HepG2 (cell line): ENCODE results near the gene ABHD13. TPM values are rescaled to one million over a fixed set of nuclear protein-coding genes. Genes with fewer than 3 reads are reported as not detected.
A peak's percentile ranks its signal among the peaks of the same experiment; 100 is the strongest.

ENCODE experiments used
- ATAC-seq: fragments of 200-7000 bp; cut with Tn5 transposase; 3 replicates; pipeline ENCODE4 v1.9.1; 2020; ENCODE audit warnings: mild to moderate bottlenecking, moderate library complexity
- BruUV-seq: library from RNA; stranded (reverse); fragments of 400-500 nt; replicated peaks from 2 replicates; lab custom pipeline; 2021; lab: Mats Ljungman, UMichigan
- CTCF ChIA-PET: fragments of 300-600 bp; formaldehyde crosslinking; extraction: SDS; loops from one replicate; lab custom pipeline; 2021; ENCODE audit warnings: low total read pairs, inconsistent platforms, low intra/inter-chr PET ratio; lab: Yijun Ruan, JAX
- POLR2A ChIA-PET: fragments of 350-600 bp; sonication (Branson Sonifier 250); formaldehyde crosslinking; loops from one replicate; lab custom pipeline; 2020; ENCODE audit warnings: antibody characterized with exemption, inconsistent platforms; lab: Yijun Ruan, JAX
- DNase-seq: peaks from one replicate; pipeline ENCODE4 v3.0.0-alpha.2; 2015; ENCODE audit warnings: low spot score
- FAIRE-seq: peaks from 3 replicates; lab custom pipeline; 2011; peaks lifted over from hg19 to GRCh38; lab: Jason Lieb, UNC
- H2AFZ ChIP-seq: one replicate; pipeline ENCODE4 v1.6.1; 2011; ENCODE audit warnings: low read length, inconsistent platforms
- H3K27ac ChIP-seq: fragments of 300-600 bp; 3 replicates; pipeline ENCODE4 v1.8.0; 2011; ENCODE audit warnings: mixed run types, mild to moderate bottlenecking, mixed read lengths, low read length, inconsistent platforms; ENCODE audit not compliant: insufficient read depth; ENCODE audit errors: extremely low read length
- H3K27me3 ChIP-seq, 2 experiments: fragments of 200-600 bp in 1 of 2; 2 replicates in 1 of 2; 3 replicates in 1 of 2; pipeline versions ENCODE4 v1.6.0 to v1.8.0; 2011; ENCODE audit warnings: low read length in 2 of 2, mild to moderate bottlenecking in 2 of 2, moderate library complexity in 2 of 2, inconsistent platforms in 1 of 2; ENCODE audit not compliant: insufficient read depth in 2 of 2, control insufficient read depth in 1 of 2
- H3K36me3 ChIP-seq, 2 experiments: fragments of 200-600 bp in 1 of 2; replicated peaks in 1 of 2; 2 replicates in 1 of 2; 3 replicates in 1 of 2; pipeline versions ENCODE4 v1.5.1 to v1.8.0; 2011; ENCODE audit warnings: low read length in 2 of 2, inconsistent platforms in 1 of 2; ENCODE audit not compliant: insufficient read depth in 2 of 2, control insufficient read depth in 1 of 2
- H3K4me1 ChIP-seq: 2 replicates; pipeline ENCODE4 v1.5.1; 2012; ENCODE audit warnings: low read length, inconsistent platforms; ENCODE audit not compliant: insufficient read depth
- H3K4me2 ChIP-seq: 2 replicates; pipeline ENCODE4 v1.6.0; 2011; ENCODE audit warnings: low read depth, low read length, inconsistent platforms
- H3K4me3 ChIP-seq, 3 experiments: fragments of 200-600 bp in 1 of 3; sonication (generic), shearing (Covaris generic) in 1 of 3; replicated peaks in 1 of 3; 2 replicates each; pipeline ENCODE4 v1.5.1; 2011 to 2016; ENCODE audit warnings: low read length in 3 of 3, inconsistent platforms in 2 of 3, low read depth in 2 of 3, mild to moderate bottlenecking in 2 of 3, control low read depth in 1 of 3, mixed read lengths in 1 of 3; ENCODE audit not compliant: insufficient read depth in 1 of 3
- H3K79me2 ChIP-seq: one replicate; pipeline ENCODE4 v1.6.1; 2011; ENCODE audit warnings: low read length, inconsistent platforms; ENCODE audit not compliant: insufficient read depth
- H3K9ac ChIP-seq: 2 replicates; pipeline ENCODE4 v1.6.0; 2011; ENCODE audit warnings: mild to moderate bottlenecking, low read depth, low read length, inconsistent platforms; ENCODE audit not compliant: insufficient read depth
- H3K9me3 ChIP-seq: 2 replicates; pipeline ENCODE4 v1.5.1; 2012; ENCODE audit warnings: mild to moderate bottlenecking, low read length
- H4K20me1 ChIP-seq: 2 replicates; pipeline ENCODE4 v1.6.0; 2011; ENCODE audit warnings: inconsistent platforms, mild to moderate bottlenecking, low read length, moderate library complexity; ENCODE audit not compliant: insufficient read depth
- HNRNPK ChIP-seq: fragments of 200-400 bp; formaldehyde crosslinking; IDR thresholded peaks from 2 replicates; pipeline ENCODE4 v1.6.1; 2018; ENCODE audit warnings: low read length, low read depth, moderate library complexity, mild to moderate bottlenecking; ENCODE audit not compliant: poor library complexity, severe bottlenecking
- IRF9 ChIP-seq: sonication (generic); formaldehyde crosslinking; IDR thresholded peaks from 2 replicates; pipeline ENCODE4 v1.8.0; 2022; ENCODE audit warnings: missing genetic modification reagents, mild to moderate bottlenecking, borderline replicate concordance
- KAT8 ChIP-seq: IDR thresholded peaks from 2 replicates; pipeline ENCODE4 v1.6.1; 2016; ENCODE audit warnings: missing genetic modification reagents, missing compliant biosample characterization
- NR2F1 ChIP-seq, 2 experiments: fragments of 450-650 bp in 1 of 2; formaldehyde crosslinking in 1 of 2; IDR thresholded peaks; 2 replicates each; pipeline versions ENCODE4 v1.5.0 to v1.6.1; 2016 to 2020; ENCODE audit warnings: mild to moderate bottlenecking in 1 of 2, missing compliant biosample characterization in 1 of 2, missing genetic modification reagents in 1 of 2, moderate library complexity in 1 of 2
- ONECUT2 ChIP-seq: sonication (generic); formaldehyde crosslinking; IDR thresholded peaks from 2 replicates; pipeline ENCODE4 v1.4.0; 2020; ENCODE audit warnings: missing genetic modification reagents
- PCBP1 ChIP-seq: fragments of 200-400 bp; formaldehyde crosslinking; IDR thresholded peaks from 2 replicates; pipeline ENCODE4 v1.6.1; 2017; ENCODE audit warnings: mild to moderate bottlenecking, low read depth, low read length, borderline replicate concordance
- PCBP2 ChIP-seq: fragments of 200-400 bp; formaldehyde crosslinking; optimal IDR thresholded peaks from 2 replicates; pipeline ENCODE3; 2018; ENCODE audit warnings: low read length, low read depth; ENCODE audit not compliant: poor library complexity, severe bottlenecking
- THAP11 ChIP-seq: IDR thresholded peaks from 2 replicates; pipeline ENCODE4 v1.6.1; 2016; ENCODE audit warnings: missing biosample characterization, missing genetic modification reagents
- ZNF496 ChIP-seq: sonication (generic); formaldehyde crosslinking; IDR thresholded peaks from 2 replicates; pipeline ENCODE4 v1.8.1; 2023; ENCODE audit warnings: mild to moderate bottlenecking, moderate library complexity, missing genetic modification reagents; ENCODE audit not compliant: insufficient replicate concordance
- WGBS: methylation state at CpG from one replicate; pipeline ENCODE4 v1.1.6; 2017; ENCODE audit warnings: low lambda C conversion rate; 5-methylcytosine and 5-hydroxymethylcytosine counted together
- in situ Hi-C: cut with HindIII; loops from 2 replicates; pipeline ENCODE4 v1.10.0; 2017; ENCODE audit warnings: low pct_unique_long_range_greater_than_20kb; ENCODE audit not compliant: extremely low pct_ligation_motif_present
- intact Hi-C: fragments of 100-400 bp; cut with micrococcal nuclease; formaldehyde crosslinking; loops from one replicate; pipeline ENCODE4 v1.10.0; 2022; ENCODE audit not compliant: unreplicated experiment
- polyA plus RNA-seq, 8 experiments: library from polyadenylated mRNA; depleted of rRNA in 3 of 8; stranded (reverse) in 7 of 8; unstranded in 1 of 8; fragments of >200 nt; fragmentation: Illumina TruSeq in 4 of 8; extraction: Trizol in 4 of 8; gene quantifications; 2 replicates each; pipeline versions ENCODE4 v1.2.1 to v1.2.3, GENCODE V29; 2011 to 2016; ENCODE audit warnings: low read depth in 4 of 8, missing spikeins in 1 of 8, mixed read lengths in 1 of 8; ENCODE audit not compliant: insufficient read depth in 1 of 8
- total RNA-seq, 5 experiments: library from RNA; depleted of rRNA; stranded (reverse); fragments of >200 nt; fragmentation: Illumina TruSeq; extraction: Trizol; gene quantifications; 2 replicates each; pipeline ENCODE4 v1.2.3, GENCODE V29; 2016; ENCODE audit warnings: low read depth in 1 of 5

The ABHD13 gene
- total and polyA plus RNA-seq, 2 of the 13 experiments (the other 11 are each of a cell fraction or from before 2014, with no cell fraction given), result 4.3 to 6.2 TPM

GRCh38 chr13:108278466-108278865 is 60.3 kb downstream of the ABHD13 start:
- ATAC-seq (no peak), DNase-seq (no peak), FAIRE-seq (no peak)
- no TSS peak for BruUV-seq
- Histone ChIP-seq H3K4me3 (no peak overlapping the region), H3K4me2 (no peak overlapping the region), H3K9ac (no peak overlapping the region), H3K27ac (no peak overlapping the region), H3K79me2 (no peaks in the 10 kb centered on the region), H2AFZ (no peak overlapping the region), H3K36me3 (no peaks in the 10 kb centered on the region), H4K20me1 (no peaks in the 10 kb centered on the region), H3K4me1 (no peaks in the 10 kb centered on the region), H3K9me3 (no peaks in the 10 kb centered on the region), H3K27me3 (no peaks in the 10 kb centered on the region; a peak in 1 of 5 replicates)
- POLR2A ChIA-PET, result no interaction called here
- in situ Hi-C loops (no loop called here), intact Hi-C loops (no loop called here)
- WGBS, result 22% methylated on average over 1 of the region's 1 CpG
- CTCF ChIA-PET, result no interaction called here
- TF ChIP-seq NR2F1 (CRISPR knock-in tag; IDR thresholded peaks at IDR 0.05) (no peak), KAT8 (CRISPR knock-in tag) (no peak), PCBP2 (peak; percentile 68), ONECUT2 (CRISPR knock-in tag) (no peak), HNRNPK (peak; percentile 41), PCBP1 (0 out of 2 replicates have a peak, but pooled peaks have one; percentile 37), ZNF496 (no peak), THAP11 (CRISPR knock-in tag) (no peak), IRF9 (CRISPR knock-in tag) (no peak)
